Mesenchymal stem cell (in vitro differentiated cells and primary cell): Measurements from ENCODE around the gene ADORA2A.

Experiments
- DNase-seq: peaks from one replicate; pipeline ENCODE4 v3.0.0-alpha.2; 2013
- H2AFZ ChIP-seq: one replicate; pipeline ENCODE4 v1.6.1; 2013; ENCODE audit warnings: low read depth, mild to moderate bottlenecking, control low read depth, inconsistent platforms, low read length, moderate library complexity
- H2AK5ac ChIP-seq: 2 replicates; pipeline ENCODE4 v1.6.1; 2013; ENCODE audit warnings: low read length, moderate library complexity, mild to moderate bottlenecking, inconsistent platforms; ENCODE audit not compliant: severe bottlenecking
- H2BK120ac ChIP-seq: one replicate; pipeline ENCODE4 v1.6.1; 2013; ENCODE audit warnings: low read depth, mild to moderate bottlenecking, inconsistent platforms, low read length, moderate library complexity
- H2BK12ac ChIP-seq, 2 experiments: one replicate each; pipeline ENCODE4 v1.6.1; 2013; ENCODE audit warnings: inconsistent platforms in 2 of 2, low read length in 2 of 2, mild to moderate bottlenecking in 2 of 2, moderate library complexity in 2 of 2, control low read depth in 1 of 2
- H2BK15ac ChIP-seq: one replicate; pipeline ENCODE4 v1.6.1; 2013; ENCODE audit warnings: mild to moderate bottlenecking, low read depth, inconsistent platforms; ENCODE audit not compliant: poor library complexity, severe bottlenecking
- H2BK5ac ChIP-seq: 2 replicates; pipeline ENCODE4 v1.6.1; 2013; ENCODE audit warnings: low read depth, mild to moderate bottlenecking, low read length, control low read depth, inconsistent platforms; ENCODE audit not compliant: poor library complexity, severe bottlenecking
- H3K14ac ChIP-seq, 2 experiments: one replicate each; pipeline ENCODE4 v1.6.1; 2013; ENCODE audit warnings: inconsistent platforms in 2 of 2, low read length in 2 of 2, control low read depth in 1 of 2, mild to moderate bottlenecking in 1 of 2, moderate library complexity in 1 of 2
- H3K18ac ChIP-seq, 2 experiments: one replicate each; pipeline ENCODE4 v1.6.1; 2013; ENCODE audit warnings: inconsistent platforms in 2 of 2, low read length in 2 of 2, control low read depth in 1 of 2, low read depth in 1 of 2, mild to moderate bottlenecking in 1 of 2
- H3K23ac ChIP-seq, 2 experiments: one replicate each; pipeline ENCODE4 v1.6.1; 2013; ENCODE audit warnings: inconsistent platforms in 2 of 2, low read length in 2 of 2, mild to moderate bottlenecking in 2 of 2, moderate library complexity in 2 of 2, control low read depth in 1 of 2
- H3K27ac ChIP-seq: 2 replicates; pipeline ENCODE4 v1.5.1; 2013; ENCODE audit warnings: mild to moderate bottlenecking, moderate library complexity, low read length, control low read depth, inconsistent platforms; ENCODE audit not compliant: poor library complexity, severe bottlenecking
- H3K27me3 ChIP-seq, 2 experiments: 2 replicates each; pipeline versions ENCODE4 v1.6.1 to v1.7.0; 2013; ENCODE audit warnings: low read length in 2 of 2, mild to moderate bottlenecking in 2 of 2, moderate library complexity in 2 of 2, control low read depth in 1 of 2, inconsistent platforms in 1 of 2; ENCODE audit not compliant: control insufficient read depth in 1 of 2, insufficient read depth in 1 of 2
- H3K36me3 ChIP-seq, 2 experiments: 2 replicates each; pipeline versions ENCODE4 v1.6.1 to v1.7.0; 2013; ENCODE audit warnings: low read length in 2 of 2, control low read depth in 1 of 2, inconsistent platforms in 1 of 2, low read depth in 1 of 2, mild to moderate bottlenecking in 1 of 2; ENCODE audit not compliant: insufficient read depth in 2 of 2, control insufficient read depth in 1 of 2
- H3K4ac ChIP-seq, 2 experiments: one replicate each; pipeline ENCODE4 v1.6.1; 2013; ENCODE audit warnings: inconsistent platforms in 2 of 2, low read length in 2 of 2, mild to moderate bottlenecking in 2 of 2, moderate library complexity in 2 of 2, control low read depth in 1 of 2, low read depth in 1 of 2
- H3K4me1 ChIP-seq: 2 replicates; pipeline ENCODE4 v1.6.1; 2013; ENCODE audit warnings: low read depth, low read length, control low read depth; ENCODE audit not compliant: control insufficient read depth, insufficient read depth
- H3K4me2 ChIP-seq: 2 replicates; pipeline ENCODE4 v1.6.1; 2013; ENCODE audit warnings: low read length, mild to moderate bottlenecking, inconsistent platforms; ENCODE audit not compliant: poor library complexity, severe bottlenecking
- H3K4me3 ChIP-seq, 2 experiments: 2 replicates each; pipeline versions ENCODE4 v1.5.1 to v1.7.0; 2013; ENCODE audit warnings: low read length in 2 of 2, mild to moderate bottlenecking in 2 of 2, control low read depth in 1 of 2, low read depth in 1 of 2; ENCODE audit not compliant: insufficient read depth in 1 of 2
- H3K79me1 ChIP-seq: replicated peaks from 2 replicates; pipeline ENCODE4 v1.6.1; 2013; ENCODE audit warnings: mild to moderate bottlenecking, control low read depth, low read length, inconsistent platforms; ENCODE audit not compliant: poor library complexity, severe bottlenecking
- H3K9ac ChIP-seq: 2 replicates; pipeline ENCODE4 v1.7.0; 2013; ENCODE audit warnings: mild to moderate bottlenecking, low read length, moderate library complexity
- H3K9me3 ChIP-seq: 2 replicates; pipeline ENCODE4 v1.7.0; 2013; ENCODE audit warnings: mild to moderate bottlenecking, low read length; ENCODE audit not compliant: control insufficient read depth
- H4K8ac ChIP-seq: one replicate; pipeline ENCODE4 v1.6.1; 2013; ENCODE audit warnings: inconsistent platforms, mild to moderate bottlenecking, low read length, moderate library complexity
- H4K91ac ChIP-seq: one replicate; pipeline ENCODE4 v1.6.1; 2013; ENCODE audit warnings: mild to moderate bottlenecking, low read length, inconsistent platforms
- WGBS: methylation state at CpG from one replicate; pipeline ENCODE4 v1.1.7; 2013; ENCODE audit warnings: mixed read lengths; 5-methylcytosine and 5-hydroxymethylcytosine counted together

ADORA2A gene

GRCh38 chr22:24406322-24407277 lies 20.8 kb upstream of the ADORA2A start:
- DNase-seq = no peak
- H2AFZ ChIP-seq = no peak overlapping the region
- H3K4ac ChIP-seq = no peak overlapping the region
- peaks cover 45 to 49% of the 10 kb centered on the region in 2 experiments for H3K36me3 ChIP-seq
- H3K4me1 ChIP-seq = peaks cover 45% of the 10 kb centered on the region
- peaks cover 41% of the 10 kb centered on the region for H3K79me1 ChIP-seq
- peak overlapping the region in 1 of 2 experiments; percentile 27 for H3K23ac ChIP-seq
- no peak overlapping the region for H3K27ac ChIP-seq
- H3K14ac ChIP-seq = peak overlapping the region in 1 of 2 experiments; percentile 48
- H3K9me3 ChIP-seq = no peaks in the 10 kb centered on the region
- no peak overlapping the region for H2AK5ac ChIP-seq
- H2BK120ac ChIP-seq = no peak overlapping the region
- H2BK5ac ChIP-seq = no peak overlapping the region
- H3K4me3 ChIP-seq = no peak overlapping the region
- H3K18ac ChIP-seq = peak overlapping the region; percentile 81 to 92
- peak overlapping the region; percentile 72 for H4K91ac ChIP-seq
- no peaks in the 10 kb centered on the region for H3K27me3 ChIP-seq
- no peak overlapping the region for H3K4me2 ChIP-seq
- H2BK15ac ChIP-seq = no peak overlapping the region
- H3K9ac ChIP-seq = no peak overlapping the region
- H4K8ac ChIP-seq = peak overlapping the region; percentile 57
- H2BK12ac ChIP-seq = peak overlapping the region; percentile 46 to 81
- WGBS = 75% methylated on average over 17 of the region's 19 CpGs

- no peak overlapping the region for H3K23ac ChIP-seq
- H3K14ac ChIP-seq = peak overlapping the region in 1 of 2 experiments; percentile 63
- H2AK5ac ChIP-seq = no peak overlapping the region
- peak overlapping the region in 1 of 2 experiments; percentile 54 for H3K4ac ChIP-seq
- H3K4me1 ChIP-seq = peaks cover 41% of the 10 kb centered on the region
- H3K36me3 ChIP-seq = peaks cover 48 to 54% of the 10 kb centered on the region in 2 experiments
- peak overlapping the region; percentile 73 for H4K8ac ChIP-seq
- no peaks in the 10 kb centered on the region for H3K9me3 ChIP-seq
- DNase-seq = peak; percentile 46
- H2AFZ ChIP-seq = no peak overlapping the region
- H2BK5ac ChIP-seq = no peak overlapping the region
- WGBS = 17% methylated on average over 15 of the region's 15 CpGs
- H3K27ac ChIP-seq = peak overlapping the region; percentile 13
- peak overlapping the region; percentile 56 for H2BK120ac ChIP-seq
- no peaks in the 10 kb centered on the region for H3K27me3 ChIP-seq
- H3K18ac ChIP-seq = peak overlapping the region; percentile 81 to 92
- H4K91ac ChIP-seq = no peak overlapping the region
- no peak overlapping the region for H3K4me3 ChIP-seq
- H3K9ac ChIP-seq = no peak overlapping the region
- peaks cover 43% of the 10 kb centered on the region for H3K79me1 ChIP-seq
- peak overlapping the region in 1 of 2 experiments; percentile 79 for H2BK12ac ChIP-seq
- H2BK15ac ChIP-seq = no peak overlapping the region
- H3K4me2 ChIP-seq = peak overlapping the region; percentile 25
Observed at GRCh38 chr22:24407278-24407665, 20.1 kb upstream of the ADORA2A start.

GRCh38 chr22:24407884-24408283 lies 19.5 kb upstream of the ADORA2A start:
- H3K18ac ChIP-seq = peak overlapping the region; percentile 80 to 81
- H4K91ac ChIP-seq = peak overlapping the region; percentile 3
- H3K4me2 ChIP-seq = no peak overlapping the region
- no peak overlapping the region for H2BK15ac ChIP-seq
- H2AK5ac ChIP-seq = no peak overlapping the region
- H3K4me1 ChIP-seq = peaks cover 37% of the 10 kb centered on the region
- H4K8ac ChIP-seq = peak overlapping the region; percentile 53
- H3K23ac ChIP-seq = no peak overlapping the region
- H3K27ac ChIP-seq = no peak overlapping the region
- no peak overlapping the region for H3K4me3 ChIP-seq
- H3K9me3 ChIP-seq = no peaks in the 10 kb centered on the region
- WGBS = 83% methylated on average over 4 of the region's 4 CpGs
- H3K36me3 ChIP-seq = peaks cover 53 to 61% of the 10 kb centered on the region in 2 experiments
- no peak overlapping the region for H2AFZ ChIP-seq
- H3K27me3 ChIP-seq = no peaks in the 10 kb centered on the region
- peak overlapping the region in 1 of 2 experiments; percentile 3 for H3K14ac ChIP-seq
- H3K79me1 ChIP-seq = peaks cover 43% of the 10 kb centered on the region
- no peak overlapping the region for H2BK5ac ChIP-seq
- peak overlapping the region; percentile 4 to 42 for H2BK12ac ChIP-seq
- no peak for DNase-seq
- H3K4ac ChIP-seq = no peak overlapping the region
- no peak overlapping the region for H3K9ac ChIP-seq
- no peak overlapping the region for H2BK120ac ChIP-seq

GRCh38 chr22:24408630-24409029 lies 18.8 kb upstream of the ADORA2A start:
- Histone ChIP-seq H2AK5ac (no peak overlapping the region), H3K27me3 (no peaks in the 10 kb centered on the region), H3K9ac (no peak overlapping the region), H2BK5ac (no peak overlapping the region), H4K8ac (peak overlapping the region; percentile 89), H3K36me3 (peaks cover 59 to 68% of the 10 kb centered on the region in 2 experiments), H3K4ac (peak overlapping the region; percentile 37 to 75), H2AFZ (no peak overlapping the region), H3K14ac (peak overlapping the region in 1 of 2 experiments; percentile 85), H2BK12ac (peak overlapping the region; percentile 49 to 75), H2BK15ac (no peak overlapping the region), H3K27ac (no peak overlapping the region), H3K4me3 (no peak overlapping the region), H2BK120ac (no peak overlapping the region), H4K91ac (peak overlapping the region; percentile 81), H3K9me3 (no peaks in the 10 kb centered on the region), H3K18ac (peak overlapping the region; percentile 69 to 80), H3K79me1 (peaks cover 46% of the 10 kb centered on the region), H3K23ac (no peak overlapping the region), H3K4me2 (no peak overlapping the region), H3K4me1 (peaks cover 35% of the 10 kb centered on the region)
- 91% methylated on average over 7 of the region's 7 CpGs for WGBS
- no peak for DNase-seq
